Measurements from ENCODE around the gene GLRA3. TPM values are rescaled to one million over a fixed set of nuclear protein-coding genes. Genes with fewer than 3 reads are reported as not detected.

The GLRA3 gene
- total RNA-seq, 3 donors from 2014 or later (not counting 1 experiment from before 2014, with no cell fraction given): not detected

- H3K27ac Mint-ChIP-seq: no peak overlapping the region
- no peaks in the 10 kb centered on the region for H3K4me1 Mint-ChIP-seq
- no peaks in the 10 kb centered on the region for H3K4me1 ChIP-seq (ENCODE audit: control insufficient read depth, insufficient read depth, low read length)
- ATAC-seq (no peak), DNase-seq (no peak)
- no peak overlapping the region for H3K27ac ChIP-seq (ENCODE audit: low read length)
- peaks cover 13 to 14% of the 10 kb centered on the region in 2 donors for H3K9me3 Mint-ChIP-seq
- no peaks in the 10 kb centered on the region for H3K36me3 Mint-ChIP-seq
- no peaks in the 10 kb centered on the region for H3K9me3 ChIP-seq (ENCODE audit: control insufficient read depth, insufficient read depth, low read length)
- TF ChIP-seq, protein P1, sequence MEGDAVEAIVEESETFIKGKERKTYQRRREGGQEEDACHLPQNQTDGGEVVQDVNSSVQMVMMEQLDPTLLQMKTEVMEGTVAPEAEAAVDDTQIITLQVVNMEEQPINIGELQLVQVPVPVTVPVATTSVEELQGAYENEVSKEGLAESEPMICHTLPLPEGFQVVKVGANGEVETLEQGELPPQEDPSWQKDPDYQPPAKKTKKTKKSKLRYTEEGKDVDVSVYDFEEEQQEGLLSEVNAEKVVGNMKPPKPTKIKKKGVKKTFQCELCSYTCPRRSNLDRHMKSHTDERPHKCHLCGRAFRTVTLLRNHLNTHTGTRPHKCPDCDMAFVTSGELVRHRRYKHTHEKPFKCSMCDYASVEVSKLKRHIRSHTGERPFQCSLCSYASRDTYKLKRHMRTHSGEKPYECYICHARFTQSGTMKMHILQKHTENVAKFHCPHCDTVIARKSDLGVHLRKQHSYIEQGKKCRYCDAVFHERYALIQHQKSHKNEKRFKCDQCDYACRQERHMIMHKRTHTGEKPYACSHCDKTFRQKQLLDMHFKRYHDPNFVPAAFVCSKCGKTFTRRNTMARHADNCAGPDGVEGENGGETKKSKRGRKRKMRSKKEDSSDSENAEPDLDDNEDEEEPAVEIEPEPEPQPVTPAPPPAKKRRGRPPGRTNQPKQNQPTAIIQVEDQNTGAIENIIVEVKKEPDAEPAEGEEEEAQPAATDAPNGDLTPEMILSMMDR (IDR thresholded peaks at IDR 0.05): no peak
- H3K27me3 Mint-ChIP-seq (ENCODE audit: low read depth in 2 of 2): no peaks in the 10 kb centered on the region
- no peak overlapping the region for H3K4me3 ChIP-seq (ENCODE audit: low read length)
- no peak overlapping the region for H3K4me3 Mint-ChIP-seq
- 4% methylated on average over 2 of the region's 3 CpGs for WGBS (ENCODE audit: insufficient coverage)
- no peaks in the 10 kb centered on the region for H3K27me3 ChIP-seq (ENCODE audit: control insufficient read depth, insufficient read depth, low read length)
- intact Hi-C loops (cut with micrococcal nuclease): no loop called here
- H3K36me3 ChIP-seq (ENCODE audit: control insufficient read depth, insufficient read depth, low read length): no peaks in the 10 kb centered on the region
Observed at GRCh38 chr4:174856926-174857800, 28.1 kb upstream of the GLRA3 start.

DNA sequence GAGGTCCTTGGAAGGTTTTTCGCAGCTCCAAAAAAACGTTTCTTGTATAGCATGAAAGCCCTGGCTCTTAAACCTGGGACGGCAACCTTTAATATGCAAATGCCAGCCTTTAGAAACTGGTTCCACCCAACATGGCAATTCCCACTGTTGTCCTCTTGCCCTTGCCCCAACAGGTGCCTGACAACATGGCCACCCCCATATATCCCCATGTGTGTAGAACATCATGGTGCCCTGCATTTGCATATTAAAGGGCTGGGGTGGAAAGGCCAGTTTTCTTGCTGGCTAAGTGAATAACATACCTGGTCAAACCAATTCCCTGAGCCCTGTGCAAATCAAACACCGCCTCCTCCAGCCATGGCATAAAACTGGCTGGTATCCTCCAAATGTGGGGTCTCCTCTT, 26.0 kb upstream of the GLRA3 start:
- Histone ChIP-seq H3K27me3 (ENCODE audit: control insufficient read depth, insufficient read depth, low read length) (no peaks in the 10 kb centered on the region), H3K36me3 (ENCODE audit: control insufficient read depth, insufficient read depth, low read length) (no peaks in the 10 kb centered on the region), H3K27ac (ENCODE audit: low read length) (no peak overlapping the region), H3K9me3 (ENCODE audit: control insufficient read depth, insufficient read depth, low read length) (no peaks in the 10 kb centered on the region), H3K4me3 (ENCODE audit: low read length) (no peak overlapping the region), H3K4me1 (ENCODE audit: control insufficient read depth, insufficient read depth, low read length) (no peaks in the 10 kb centered on the region)
- no peak overlapping the region for H3K27ac Mint-ChIP-seq
- 81% methylated on average over 4 of the region's 4 CpGs for whole genome bisulfite sequencing (ENCODE audit: insufficient coverage)
- no peaks in the 10 kb centered on the region for H3K27me3 Mint-ChIP-seq (ENCODE audit: low read depth in 2 of 2)
- intact Hi-C loops (cut with micrococcal nuclease): no loop called here
- peaks cover 13 to 15% of the 10 kb centered on the region in 2 donors for H3K9me3 Mint-ChIP-seq
- no peaks in the 10 kb centered on the region for H3K36me3 Mint-ChIP-seq
- ATAC-seq (no peak), DNase-seq (no peak)
- TF ChIP-seq, protein P1 (IDR thresholded peaks at IDR 0.05): no peak
- H3K4me1 Mint-ChIP-seq: no peaks in the 10 kb centered on the region
- no peak overlapping the region for H3K4me3 Mint-ChIP-seq

DNA sequence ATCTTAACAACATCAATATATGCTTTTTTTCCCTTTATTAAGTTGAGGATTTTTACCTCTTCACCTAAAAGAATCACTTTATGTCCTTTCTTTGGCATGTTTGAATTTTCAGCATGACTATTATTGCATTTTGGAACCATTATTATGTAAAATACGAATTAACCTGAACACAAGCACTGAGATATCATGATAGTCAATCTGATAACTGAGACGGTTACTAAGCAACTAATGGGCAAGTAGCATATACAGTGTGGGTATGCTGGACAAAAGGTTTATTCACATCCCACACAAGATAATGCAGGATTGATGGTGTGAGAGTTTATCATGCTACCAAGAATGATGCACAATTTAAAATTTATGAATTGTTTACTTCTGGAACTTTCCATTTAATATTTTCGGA, 24.6 kb upstream of the GLRA3 start:
- no peak for ATAC-seq
- Mint-ChIP-seq H3K36me3 (no peaks in the 10 kb centered on the region), H3K4me1 (no peaks in the 10 kb centered on the region), H3K9me3 (peaks cover 17 to 18% of the 10 kb centered on the region in 2 donors), H3K27ac (no peak overlapping the region), H3K27me3 (ENCODE audit: low read depth in 2 of 2) (no peaks in the 10 kb centered on the region), H3K4me3 (no peak overlapping the region)
- intact Hi-C loops (cut with micrococcal nuclease): no loop called here
- TF ChIP-seq, protein P1 (IDR thresholded peaks at IDR 0.05): no peak
- no peak overlapping the region for H3K27ac ChIP-seq (ENCODE audit: low read length)
- DNase-seq: no peak
- no peaks in the 10 kb centered on the region for H3K36me3 ChIP-seq (ENCODE audit: control insufficient read depth, insufficient read depth, low read length)
- no peaks in the 10 kb centered on the region for H3K4me1 ChIP-seq (ENCODE audit: control insufficient read depth, insufficient read depth, low read length)
- WGBS (ENCODE audit: insufficient coverage): no CpG with 5 or more reads among the region's 3 CpGs
- no peaks in the 10 kb centered on the region for H3K27me3 ChIP-seq (ENCODE audit: control insufficient read depth, insufficient read depth, low read length)
- H3K4me3 ChIP-seq (ENCODE audit: low read length): no peak overlapping the region
- H3K9me3 ChIP-seq (ENCODE audit: control insufficient read depth, insufficient read depth, low read length): no peaks in the 10 kb centered on the region
